ENCODE measurements around the gene CDC45.

The CDC45 gene

DNA sequence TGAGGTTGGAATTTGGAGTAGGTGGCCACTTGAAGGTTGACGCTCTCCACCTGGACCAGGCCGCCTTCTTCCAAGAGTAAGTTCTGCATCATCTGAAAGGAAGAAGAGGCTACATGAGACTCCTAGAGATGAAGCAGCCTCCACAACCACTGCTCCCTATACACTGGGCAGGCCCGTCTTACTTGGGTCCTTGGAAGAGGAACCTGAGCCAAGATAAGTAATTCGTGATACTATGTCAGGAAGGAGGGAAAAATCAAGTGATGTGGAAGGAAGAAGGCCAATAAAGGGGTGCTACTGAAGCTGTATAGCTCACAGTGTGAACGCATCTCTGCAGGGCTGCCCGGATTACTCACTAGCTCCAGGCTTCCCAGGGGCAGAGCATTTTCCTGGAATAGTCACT, 11.8 kb upstream of the CDC45 start:
- no peak for DNase-seq (ENCODE audit: low read depth in 2 of 3, low spot score in 2 of 3)

DNA sequence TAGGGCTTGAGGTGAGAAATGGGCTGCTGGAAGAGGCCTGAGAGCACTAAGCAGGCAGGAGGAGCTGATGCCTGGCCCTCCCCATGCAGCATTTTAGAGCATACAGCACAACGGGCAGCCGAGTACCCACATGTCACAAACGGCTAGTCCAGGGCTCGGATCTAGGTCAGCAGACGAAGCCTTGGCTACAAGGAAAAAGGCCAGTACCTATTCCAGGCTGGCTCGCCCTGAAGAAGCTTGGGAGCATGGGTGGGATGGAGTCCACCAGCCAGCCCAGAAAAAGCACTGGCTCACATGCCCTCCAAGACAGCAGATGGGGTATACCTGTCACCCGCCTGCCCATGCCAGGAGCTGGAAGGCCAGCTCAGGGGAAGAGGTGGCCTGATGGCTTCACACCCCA, 10.3 kb upstream of the CDC45 start:
- no peak for DNase-seq (ENCODE audit: low read depth in 2 of 3, low spot score in 2 of 3)

DNA sequence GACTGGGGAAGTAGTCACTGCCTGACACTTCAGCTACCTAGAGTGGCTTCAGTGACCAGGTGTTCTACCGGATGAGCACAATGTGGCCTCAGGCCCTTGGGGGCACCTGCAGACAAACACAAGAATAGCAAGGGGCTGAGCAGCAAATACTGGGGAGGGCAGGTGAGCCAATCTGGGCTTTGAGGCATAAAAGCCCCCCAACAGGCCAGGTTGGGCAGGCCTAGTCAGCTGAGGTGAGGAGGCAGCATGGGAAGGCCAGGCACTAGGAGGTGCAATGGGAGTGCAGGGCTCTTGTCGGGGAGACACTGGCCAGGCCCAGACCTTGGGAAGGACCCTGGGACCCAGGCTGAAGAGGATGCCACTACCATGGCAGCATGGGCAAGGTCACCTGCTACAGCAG, 9.7 kb upstream of the CDC45 start:
- no peak for DNase-seq (ENCODE audit: low read depth in 2 of 3, low spot score in 2 of 3)

DNA sequence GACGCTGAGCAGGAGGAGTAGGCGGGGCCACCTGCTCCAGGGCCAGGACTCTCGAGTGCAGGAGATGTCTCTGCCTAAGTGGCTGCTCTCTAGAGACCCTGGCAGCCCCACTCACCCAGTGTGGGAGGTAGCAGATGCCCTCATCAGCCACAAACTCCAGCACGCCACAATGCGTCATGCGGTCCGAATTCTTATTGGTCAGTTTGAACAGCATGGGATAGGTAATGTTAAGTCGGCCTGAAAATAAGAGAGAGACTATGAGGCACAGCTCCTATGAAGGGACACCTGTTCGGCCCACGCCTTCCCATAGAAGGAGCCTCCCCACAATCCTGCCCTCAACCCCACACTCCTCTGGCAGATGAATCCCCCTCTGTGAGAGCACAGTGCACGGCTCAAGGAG, 8.1 kb upstream of the CDC45 start:
- DNase-seq (ENCODE audit: low read depth in 2 of 3, low spot score in 2 of 3) = no peak

DNA sequence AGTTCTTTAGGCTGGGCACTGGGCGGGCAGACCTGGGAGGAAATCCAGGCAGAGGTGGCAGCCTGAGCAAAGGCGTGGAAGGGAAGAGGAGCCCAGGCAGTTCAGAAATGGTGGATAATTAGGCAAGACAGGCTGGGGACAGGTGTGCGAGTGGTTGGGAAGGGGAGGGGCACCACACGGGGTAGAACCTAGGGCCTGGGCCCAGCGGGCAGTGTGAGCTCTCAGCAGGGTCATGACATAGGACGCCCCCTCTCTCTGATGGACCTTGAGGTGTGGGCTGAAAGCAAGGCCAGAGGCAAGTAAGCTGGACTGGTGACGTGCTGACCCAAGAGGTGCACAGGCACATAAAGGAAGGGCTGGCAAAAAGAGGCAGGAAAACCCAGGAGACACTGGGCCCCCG, 7.5 kb upstream of the CDC45 start:
- no peak for DNase-seq (ENCODE audit: low read depth in 2 of 3, low spot score in 2 of 3)

DNA sequence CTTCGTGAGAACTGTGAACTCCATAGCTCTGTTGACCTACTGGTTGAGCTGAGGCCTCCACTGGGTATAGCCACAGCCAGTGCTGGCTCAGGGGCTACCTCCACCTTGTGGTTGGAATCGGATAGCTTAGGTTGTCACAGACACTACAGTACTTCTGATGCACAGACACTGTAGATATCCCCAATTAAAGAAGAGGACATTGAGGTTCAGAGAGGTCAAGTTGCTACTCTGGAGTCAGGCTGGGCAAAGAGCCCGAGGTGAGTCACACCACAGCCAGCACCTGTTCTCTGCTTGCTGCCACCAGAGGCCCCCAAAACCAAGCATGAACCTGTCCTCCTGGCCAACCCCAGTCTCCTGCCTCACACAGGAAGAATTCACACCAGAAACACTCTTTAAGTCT, 6.1 kb upstream of the CDC45 start:
- DNase-seq (ENCODE audit: low read depth in 2 of 3, low spot score in 2 of 3) = no peak

DNA sequence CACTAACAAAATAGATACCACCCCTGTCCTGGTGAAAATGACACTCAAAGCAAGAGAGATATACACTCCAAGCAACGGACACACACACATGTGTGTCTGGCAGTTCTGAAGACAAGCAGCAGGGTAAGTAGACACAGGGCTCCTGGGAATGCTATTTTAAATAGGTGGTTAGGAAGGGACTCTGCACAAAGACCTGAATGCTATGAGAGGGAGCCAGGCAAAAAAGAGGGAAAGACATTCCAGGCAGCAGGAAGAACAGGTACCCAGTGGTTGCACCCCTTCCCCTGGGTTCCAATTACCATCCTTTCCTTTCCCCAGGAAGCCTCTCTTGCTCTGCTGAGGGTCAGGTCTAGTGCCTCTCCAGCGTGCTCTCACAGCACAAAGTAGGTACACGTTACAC, 3.7 kb upstream of the CDC45 start:
- DNase-seq (ENCODE audit: low read depth in 2 of 3, low spot score in 2 of 3) = no peak

DNA sequence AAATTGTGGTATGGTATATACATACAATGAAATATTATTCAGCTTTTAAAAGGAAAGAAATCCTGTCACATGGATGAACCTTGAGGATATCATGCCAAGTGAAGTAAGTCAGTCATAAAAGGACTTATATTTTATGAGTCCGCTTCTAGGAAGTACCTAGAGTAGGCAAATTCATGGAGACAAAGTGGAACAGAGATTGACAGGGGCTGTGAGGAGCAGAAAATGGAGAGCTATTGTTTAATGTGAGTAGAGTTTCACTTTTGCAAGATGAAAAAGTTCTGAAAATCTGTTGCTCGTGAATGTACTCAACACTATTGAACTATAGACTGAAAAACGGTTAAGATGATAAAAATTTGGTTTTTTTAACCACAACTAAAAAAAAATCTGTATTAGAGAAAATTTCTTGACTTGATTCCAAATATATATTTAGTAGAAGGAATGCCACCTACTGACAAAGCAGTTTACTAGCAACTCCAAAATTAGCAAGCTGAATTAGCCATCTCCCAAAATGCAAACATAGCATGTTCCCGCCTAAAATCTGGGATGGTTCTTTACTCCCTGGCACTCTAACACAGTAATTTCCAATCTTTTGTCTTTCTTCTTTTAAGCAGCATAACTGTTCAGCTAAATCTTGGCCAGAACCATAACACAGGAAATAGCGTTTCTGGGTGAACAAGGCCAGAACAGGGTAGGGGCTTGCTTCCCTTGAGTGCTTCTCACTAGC, 2.2 kb upstream of the CDC45 start:
- DNase-seq (ENCODE audit: low read depth in 2 of 3, low spot score in 2 of 3) = no peak

DNA sequence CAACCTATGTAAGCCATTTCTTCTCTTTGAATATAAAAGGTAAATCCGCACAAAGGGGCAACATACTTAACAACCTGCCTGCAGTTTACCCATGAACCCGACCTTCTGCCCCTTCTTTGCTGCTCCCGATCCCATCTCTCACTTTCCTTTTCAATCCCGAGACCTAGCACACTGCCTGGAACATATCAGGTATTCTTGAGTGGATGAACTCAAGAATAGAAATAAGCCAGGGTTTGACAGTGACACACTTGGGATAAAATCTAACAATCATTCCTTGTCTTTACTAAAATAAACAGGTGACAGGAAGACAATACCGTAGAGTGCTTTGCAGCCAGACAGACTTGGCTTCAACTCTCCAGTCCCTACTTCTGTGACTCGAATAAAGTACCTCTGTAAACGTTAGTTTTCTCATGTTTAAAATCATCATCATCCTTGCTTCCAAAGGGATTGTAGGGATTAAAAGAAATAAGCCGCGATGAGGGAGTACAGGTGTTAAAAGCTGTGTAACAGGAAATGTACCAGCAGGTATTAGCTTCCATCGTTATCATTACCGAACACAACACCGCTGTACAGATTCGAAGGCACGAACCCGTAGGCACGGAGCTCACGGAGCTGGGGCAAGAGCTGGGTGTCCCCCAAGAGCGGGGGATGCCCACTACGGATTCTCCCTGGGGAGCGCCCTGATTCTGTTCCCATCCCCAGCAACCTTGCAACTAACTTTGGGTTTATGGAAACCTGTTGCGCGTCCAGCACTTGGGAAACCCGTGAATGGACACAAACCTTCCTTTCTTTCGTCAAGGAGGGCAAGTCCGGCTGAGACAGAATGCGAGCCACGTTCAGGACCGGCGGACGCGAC, 1.4 kb upstream of the CDC45 start:
- DNase-seq (ENCODE audit: low read depth in 2 of 3, low spot score in 2 of 3) = no peak

DNA sequence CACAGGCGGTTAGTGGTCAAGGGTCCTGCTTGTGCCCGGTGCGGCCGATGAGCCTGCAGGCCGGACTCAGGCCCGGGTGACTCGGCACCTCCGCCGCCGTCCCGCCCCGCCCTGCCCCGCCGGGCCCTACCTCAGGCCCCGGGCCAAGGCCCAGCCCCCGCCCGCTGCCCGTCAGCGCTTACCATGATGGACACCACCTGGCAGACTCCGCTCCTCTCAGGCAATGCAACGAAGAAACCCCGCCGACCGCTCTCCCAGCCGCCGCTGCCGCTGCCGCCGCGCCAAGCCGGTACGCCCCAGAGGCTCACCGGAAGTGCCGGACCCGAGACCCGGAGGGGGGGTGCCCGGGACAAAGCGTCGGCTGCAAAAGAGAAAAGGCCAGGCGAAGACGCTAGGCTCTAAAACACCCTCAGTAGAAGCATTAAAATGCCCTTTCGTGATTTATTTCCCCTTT, 792 bp upstream of the CDC45 start, which contains the start of gene UFD1:
TSS of gene UFD1 (minus strand) at position 293 of the 454 bp plus-strand sequence. CDS start at position 185, 108 bp downstream.
- peak; percentile 56 to 66 (median 56) for DNase-seq (ENCODE audit: low read depth in 2 of 3, low spot score in 2 of 3)

DNA sequence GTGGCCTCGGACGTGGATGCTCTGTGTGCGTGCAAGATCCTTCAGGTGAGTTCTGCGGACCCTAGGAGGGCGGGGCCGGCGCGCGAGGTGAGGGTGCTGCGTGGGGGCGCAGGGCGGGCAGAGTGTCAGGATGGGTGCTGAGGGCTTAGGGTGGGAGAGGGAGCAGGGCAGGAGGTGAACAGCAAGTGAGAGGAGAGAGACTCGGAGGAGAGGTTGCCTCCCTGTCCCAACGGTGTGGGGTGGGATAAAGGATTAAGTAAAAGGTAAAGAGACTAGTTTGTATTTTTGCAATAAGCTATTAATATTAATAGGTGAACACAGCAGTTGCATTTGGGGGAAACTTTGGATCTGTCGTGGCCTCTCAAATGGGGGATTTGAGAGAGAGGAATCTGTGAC, 451 bp downstream of the CDC45 start:
- peak in 1 of 3 experiments; percentile 4 for DNase-seq (ENCODE audit: low read depth in 2 of 3, low spot score in 2 of 3)

DNA sequence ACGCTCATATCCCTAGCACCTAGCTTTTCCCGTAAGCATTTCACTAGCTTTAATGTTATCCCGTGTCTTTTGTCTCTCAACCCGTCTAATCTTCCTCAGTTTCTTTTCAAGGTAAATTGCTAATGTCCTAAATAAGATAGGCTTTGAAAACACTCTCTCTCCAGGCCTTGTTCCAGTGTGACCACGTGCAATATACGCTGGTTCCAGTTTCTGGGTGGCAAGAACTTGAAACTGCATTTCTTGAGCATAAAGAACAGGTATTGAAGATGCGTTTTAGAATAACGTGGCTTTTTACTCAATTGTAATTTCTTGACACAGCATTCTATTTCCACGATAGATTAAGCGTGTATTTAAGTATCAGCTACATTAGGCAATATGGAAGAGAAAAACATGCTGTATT, 1.1 kb downstream of the CDC45 start:
- DNase-seq (ENCODE audit: low read depth in 2 of 3, low spot score in 2 of 3) = no peak

DNA sequence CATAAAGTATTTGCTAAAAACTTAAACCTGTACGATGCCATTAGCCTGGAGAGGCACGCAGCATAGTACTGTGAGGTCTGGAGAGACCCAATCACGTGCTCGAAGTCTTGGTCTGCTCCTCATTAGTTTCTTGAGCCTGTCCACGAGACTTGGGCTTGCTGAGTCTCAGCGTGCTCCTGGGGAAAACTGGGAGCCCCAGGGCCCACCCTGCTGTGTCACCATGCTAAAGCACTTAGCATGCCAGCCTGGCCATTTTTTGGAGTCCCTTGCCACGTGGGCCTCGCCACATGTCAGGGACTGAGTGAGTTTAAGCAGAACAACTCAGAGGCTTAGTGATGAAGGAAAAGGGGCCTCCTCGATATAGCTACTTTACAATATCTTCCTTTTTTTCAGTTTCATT, 2.6 kb downstream of the CDC45 start:
- DNase-seq (ENCODE audit: low read depth in 2 of 3, low spot score in 2 of 3) = no peak

DNA sequence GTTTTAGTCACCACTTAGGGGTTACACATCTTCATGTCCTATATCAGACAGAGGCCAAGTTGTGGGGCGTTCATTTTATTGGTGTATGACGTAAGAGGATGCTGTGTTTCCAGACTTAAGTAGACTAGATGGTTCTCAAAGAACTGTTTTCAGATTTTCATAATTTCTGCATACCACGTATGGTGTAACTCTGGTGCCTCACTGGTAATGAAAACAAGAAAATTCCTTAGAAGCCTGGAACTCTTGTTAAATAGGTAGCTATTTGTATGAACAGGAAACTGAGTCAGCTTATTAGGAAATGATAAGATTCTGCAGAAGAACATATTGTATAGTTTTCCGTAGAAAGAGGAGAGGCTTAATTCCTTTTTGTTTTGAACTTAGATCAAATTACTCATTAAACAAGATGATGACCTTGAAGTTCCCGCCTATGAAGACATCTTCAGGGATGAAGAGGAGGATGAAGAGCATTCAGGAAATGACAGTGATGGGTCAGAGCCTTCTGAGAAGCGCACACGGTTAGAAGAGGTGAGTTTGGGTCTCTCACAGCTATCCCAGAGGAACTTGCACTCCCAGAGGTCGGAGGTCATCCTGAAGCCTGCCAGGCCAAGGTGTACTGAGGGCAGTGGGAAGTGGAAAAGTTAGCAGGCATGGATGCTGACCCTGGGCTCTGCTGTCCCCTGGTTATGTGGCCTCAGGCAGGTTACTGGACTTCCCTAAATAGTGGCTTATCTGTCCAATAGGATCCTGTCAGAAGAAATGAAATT, 3.9 kb downstream of the CDC45 start:
- DNase-seq (ENCODE audit: low read depth in 2 of 3, low spot score in 2 of 3) = no peak

DNA sequence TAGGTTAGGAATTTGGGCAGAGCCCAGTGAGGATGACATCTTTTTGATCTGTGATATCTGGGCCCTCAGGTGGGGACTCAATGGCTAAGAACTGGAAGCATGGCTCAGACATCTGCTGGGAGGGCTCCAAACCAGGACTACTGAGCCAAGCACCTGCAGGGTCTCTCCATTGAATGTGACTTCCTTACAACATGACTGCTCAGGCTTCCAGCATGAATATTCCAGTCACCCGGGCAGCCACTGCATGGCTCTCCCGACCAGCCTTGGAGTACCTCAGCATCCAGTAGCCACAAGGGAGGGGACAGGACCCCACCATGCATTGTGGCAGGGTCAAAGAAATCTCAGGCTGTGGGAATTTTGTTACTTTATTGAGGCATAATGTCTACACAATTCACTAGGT, 8.6 kb downstream of the CDC45 start:
- no peak for DNase-seq (ENCODE audit: low read depth in 2 of 3, low spot score in 2 of 3)

DNA sequence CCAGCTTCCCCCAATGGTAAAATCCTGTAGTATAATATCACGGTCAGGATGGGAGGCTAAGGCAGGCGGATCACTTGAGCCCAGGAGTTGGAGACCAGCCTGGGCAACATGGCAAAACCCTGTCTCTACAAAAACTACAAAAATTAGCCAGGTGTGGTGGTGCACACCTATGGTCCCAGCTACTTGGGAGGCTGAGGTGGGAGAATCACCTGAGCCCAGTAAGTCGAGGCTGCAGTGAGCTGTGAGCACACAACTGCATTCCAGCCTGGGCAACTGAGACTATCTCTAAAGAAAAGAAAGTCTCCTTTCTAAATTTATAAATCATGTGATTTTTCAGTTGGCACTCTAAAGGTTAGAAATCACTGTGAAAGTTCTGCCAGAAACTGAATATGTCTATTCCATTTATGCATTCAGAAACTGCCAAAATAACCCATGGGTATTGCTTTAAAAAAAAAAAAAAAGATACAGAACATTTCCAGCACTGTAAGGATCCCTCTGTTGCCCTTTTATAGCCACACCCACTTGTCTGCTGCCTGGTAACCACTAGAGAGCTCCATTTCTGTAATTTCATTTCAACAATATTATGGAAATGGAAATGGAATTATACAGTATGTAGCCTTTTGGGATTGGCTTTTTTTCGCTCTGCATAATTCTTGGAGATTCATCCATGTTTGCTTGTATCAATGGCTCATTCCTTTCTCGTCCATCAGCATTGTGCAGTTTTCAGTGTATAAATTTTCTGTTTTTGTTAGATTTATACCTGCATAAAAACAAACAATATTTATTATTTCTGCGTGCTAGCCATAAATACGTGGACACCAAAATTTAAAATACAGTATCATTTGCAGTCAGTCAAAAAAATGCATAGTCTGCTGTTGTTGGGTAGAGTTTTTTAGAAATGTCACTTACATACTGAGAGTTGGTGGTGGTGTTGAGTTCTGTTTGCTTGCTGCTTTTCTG, 9.4 kb downstream of the CDC45 start:
- no peak for DNase-seq (ENCODE audit: low read depth in 2 of 3, low spot score in 2 of 3)

DNA sequence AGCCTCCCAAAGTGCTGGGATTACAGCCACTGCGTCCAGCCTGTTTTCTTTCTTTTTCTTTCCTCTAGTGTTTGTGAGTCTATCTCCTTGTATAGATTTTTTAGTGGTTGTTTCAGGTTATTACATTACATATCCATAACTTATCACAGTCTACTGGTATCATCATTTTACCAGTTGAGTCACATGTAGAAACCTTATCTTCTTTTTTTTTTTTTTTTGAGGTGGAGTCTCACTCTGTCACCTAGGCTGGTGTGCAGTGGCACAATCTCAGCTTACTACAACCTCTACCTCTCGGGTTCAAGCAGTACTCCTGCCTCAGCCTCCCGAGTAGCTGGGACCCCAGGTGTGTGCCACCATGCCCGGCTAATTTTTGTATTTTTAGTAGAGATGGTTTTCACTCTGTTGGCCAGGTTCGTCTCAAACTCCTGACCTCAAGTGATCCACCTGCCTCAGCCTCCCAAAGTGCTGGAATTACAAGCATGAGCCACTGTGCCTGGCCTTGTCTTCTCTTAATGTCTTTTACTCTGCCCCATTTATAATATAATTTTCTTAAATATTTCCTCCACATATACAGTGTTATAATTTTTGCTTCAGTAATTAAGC, 11.0 kb downstream of the CDC45 start:
- no peak for DNase-seq (ENCODE audit: low read depth in 2 of 3, low spot score in 2 of 3)

DNA sequence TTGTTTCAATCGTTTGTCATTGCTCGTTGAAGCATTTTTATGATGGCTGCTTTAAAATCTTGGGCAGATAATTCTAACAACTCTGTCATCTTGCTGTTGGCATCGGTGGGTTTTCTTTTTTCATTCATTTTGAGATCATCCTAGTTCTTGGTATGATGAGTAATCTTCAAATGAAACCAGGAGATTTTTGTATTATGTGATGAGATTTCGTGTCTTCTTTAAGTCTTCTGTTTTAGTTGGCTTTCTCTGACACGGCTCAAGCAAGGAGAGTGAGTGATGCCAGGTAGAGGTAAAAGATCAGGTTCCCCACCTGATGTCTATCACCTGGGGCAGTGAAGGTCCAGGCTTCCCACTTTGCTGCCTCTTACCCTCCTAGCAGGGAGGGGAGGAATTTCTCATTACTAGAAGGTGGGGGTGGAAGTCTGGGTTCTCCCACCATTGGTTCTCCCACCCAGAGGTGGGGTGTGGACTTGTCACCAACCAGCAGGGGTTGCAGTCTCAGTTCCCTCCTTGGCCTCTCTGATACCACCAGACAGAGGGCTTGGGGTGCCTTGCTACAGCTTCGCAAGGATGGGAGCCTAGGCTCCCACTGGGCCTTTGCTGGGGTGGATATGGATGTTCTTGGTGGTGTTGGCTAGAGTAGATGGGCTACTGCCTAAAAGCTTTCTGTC, 12.9 kb downstream of the CDC45 start:
- no peak for DNase-seq (ENCODE audit: low read depth in 2 of 3, low spot score in 2 of 3)

DNA sequence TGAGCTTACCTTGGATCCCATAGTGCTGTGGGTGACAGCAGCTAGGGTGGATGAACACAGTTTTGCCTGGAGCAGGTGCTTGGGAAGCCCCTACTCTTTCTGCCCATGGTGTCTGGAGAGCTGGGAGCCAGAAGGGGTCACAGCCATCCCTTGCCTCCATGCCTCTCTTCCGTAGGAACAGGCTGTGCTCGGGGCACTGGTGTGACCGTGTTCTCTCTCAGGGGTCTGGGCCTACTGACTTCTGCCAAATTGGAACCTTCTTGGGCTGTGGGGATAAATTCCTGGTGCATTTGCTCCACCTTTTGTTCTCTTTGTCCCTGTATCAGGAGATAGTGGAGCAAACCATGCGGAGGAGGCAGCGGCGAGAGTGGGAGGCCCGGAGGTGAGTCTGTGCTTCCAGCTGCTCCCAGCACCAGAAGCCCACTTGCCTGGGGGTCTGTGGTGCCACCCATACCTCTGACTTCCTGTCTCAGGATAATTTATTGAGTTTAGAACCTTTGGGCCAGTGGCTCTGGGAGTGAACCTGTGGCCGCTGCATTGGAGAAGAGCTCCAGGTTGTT, 14.4 kb downstream of the CDC45 start:
- no peak for DNase-seq (ENCODE audit: low read depth in 2 of 3, low spot score in 2 of 3)
